Mesothelial cell of epicardium (in vitro differentiated cells): ENCODE results near the gene SNTG2. TPM values are rescaled to one million over a fixed set of nuclear protein-coding genes. Genes with fewer than 3 reads are reported as not detected.

ENCODE experiments used
- DNase-seq, 2 experiments: peaks; one replicate each; pipeline ENCODE4 v3.0.0; 2021; ENCODE audit warnings: low spot score in 2 of 2; ENCODE audit not compliant: unreplicated experiment in 2 of 2
- H3K27ac Mint-ChIP-seq: 2 replicates; pipeline ENCODE4 v1.8.0; 2021; ENCODE audit warnings: mixed read lengths
- H3K27me3 Mint-ChIP-seq: 2 replicates; pipeline ENCODE4 v1.8.0; 2021; ENCODE audit warnings: low read depth, mixed read lengths
- H3K36me3 Mint-ChIP-seq: 2 replicates; pipeline ENCODE4 v1.8.0; 2021; ENCODE audit warnings: mixed read lengths
- H3K4me1 Mint-ChIP-seq: 2 replicates; pipeline ENCODE4 v1.8.0; 2021; ENCODE audit warnings: mixed read lengths
- H3K4me3 Mint-ChIP-seq: 2 replicates; pipeline ENCODE4 v1.8.0; 2021; ENCODE audit warnings: mild to moderate bottlenecking, moderate library complexity, mixed read lengths
- H3K9me3 Mint-ChIP-seq: 2 replicates; pipeline ENCODE4 v1.8.0; 2021; ENCODE audit warnings: mixed read lengths
- CTCF ChIP-seq: fragments of 200-600 bp; sonication (generic); IDR thresholded peaks from one replicate; pipeline ENCODE4 v1.5.0; 2021; ENCODE audit warnings: antibody characterized with exemption; ENCODE audit not compliant: unreplicated experiment
- total RNA-seq: library from RNA; stranded (reverse); gene quantifications from 3 replicates; pipeline ENCODE4 v1.2.1, GENCODE V29; 2021

The SNTG2 gene
- total RNA-seq, 1 donor from 2014 or later: not detected

DNA sequence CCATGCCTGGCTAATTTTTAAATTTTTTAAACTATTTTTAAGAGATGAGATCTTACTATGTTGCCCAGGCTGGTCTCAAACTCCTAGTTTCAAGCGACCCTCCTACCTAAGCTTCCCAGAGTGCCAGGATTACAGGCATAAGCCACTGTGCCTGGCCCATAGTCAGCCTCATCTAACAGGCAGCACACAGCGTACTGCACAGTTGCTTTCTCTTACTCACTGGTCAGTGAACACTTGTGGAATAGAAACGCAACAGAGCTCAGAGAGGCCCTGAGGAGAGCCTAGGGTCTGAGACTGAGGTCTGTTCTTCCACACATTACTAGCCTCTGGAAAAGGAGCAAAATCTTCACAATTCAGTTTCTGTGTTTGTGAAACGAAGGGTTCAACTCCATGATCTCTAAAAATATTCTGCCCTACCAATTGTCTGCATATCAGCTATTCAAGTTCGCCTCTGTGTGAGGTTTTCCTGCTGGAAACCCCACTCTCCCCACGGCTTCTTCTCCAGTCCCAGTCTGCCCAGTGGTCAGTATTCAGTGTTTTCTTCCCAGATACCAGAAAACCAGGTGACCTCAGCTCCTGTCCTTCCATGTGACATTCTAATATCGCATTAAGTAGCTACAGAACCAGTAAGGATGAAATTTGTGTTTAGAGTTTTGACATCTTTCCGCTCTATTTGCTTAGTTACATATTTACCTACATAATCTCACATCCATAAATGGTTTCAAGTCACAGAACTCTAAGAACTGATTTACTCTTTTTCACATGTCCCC, 26.6 kb upstream of the SNTG2 start:
- H3K27me3 Mint-ChIP-seq: peaks cover 23% of the 10 kb centered on the region
- H3K27ac Mint-ChIP-seq: no peak overlapping the region
- no peaks in the 10 kb centered on the region for H3K36me3 Mint-ChIP-seq

DNA sequence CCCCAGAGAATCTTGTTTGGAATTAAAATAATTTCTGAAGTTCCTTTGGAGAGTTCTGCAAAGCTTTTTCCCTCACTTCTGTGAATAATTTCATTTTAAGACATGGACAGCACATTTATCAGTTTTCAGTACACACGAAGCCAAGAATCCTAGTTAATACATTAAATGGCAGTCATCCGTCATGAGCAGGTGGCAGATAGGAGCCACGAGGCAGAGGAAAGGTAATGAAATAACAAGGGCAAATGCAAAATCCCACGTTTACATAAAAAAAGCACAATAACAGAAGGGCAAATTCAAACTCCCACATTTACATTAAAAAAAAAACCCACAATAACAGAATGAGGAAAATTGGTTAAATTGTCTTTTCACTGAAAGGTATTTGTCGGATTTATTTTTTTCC, 25.9 kb upstream of the SNTG2 start:
- DNase-seq: no peak
- Mint-ChIP-seq H3K36me3 (no peaks in the 10 kb centered on the region), H3K27ac (no peak overlapping the region), H3K4me1 (peaks cover 11% of the 10 kb centered on the region), H3K4me3 (no peak overlapping the region), H3K9me3 (peaks cover 8% of the 10 kb centered on the region), H3K27me3 (peaks cover 23% of the 10 kb centered on the region)
- no peak for TF ChIP-seq CTCF

More for the DNA sequence above, 26.6 kb upstream of the SNTG2 start:
- no peak for DNase-seq
- no peak for TF ChIP-seq CTCF
- H3K4me1 Mint-ChIP-seq: peaks cover 11% of the 10 kb centered on the region
- peaks cover 8% of the 10 kb centered on the region for H3K9me3 Mint-ChIP-seq
- no peak overlapping the region for H3K4me3 Mint-ChIP-seq

DNA sequence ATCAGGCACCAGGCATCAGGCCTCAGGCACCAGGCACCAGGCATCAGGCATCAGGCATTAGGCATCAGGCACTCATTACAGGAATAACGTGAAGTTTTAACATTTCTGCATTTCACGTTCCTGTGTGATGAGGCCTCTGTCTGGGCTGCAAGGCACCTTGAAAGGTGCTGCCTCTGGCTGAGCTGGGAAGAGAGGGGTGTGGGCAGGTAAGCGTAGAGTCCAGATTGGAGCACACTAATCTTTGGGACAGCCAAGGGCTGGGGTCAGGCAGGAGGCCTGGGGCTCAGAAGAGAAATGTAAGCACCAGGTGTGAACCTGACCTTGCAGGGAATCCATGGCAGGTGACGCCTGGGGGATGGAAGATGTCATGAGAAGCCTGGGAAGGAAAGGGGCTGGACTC, 25.3 kb upstream of the SNTG2 start:
- no peak for DNase-seq
- Mint-ChIP-seq H3K27me3 (peaks cover 23% of the 10 kb centered on the region), H3K27ac (no peak overlapping the region), H3K9me3 (peaks cover 8% of the 10 kb centered on the region), H3K36me3 (no peaks in the 10 kb centered on the region), H3K4me1 (peaks cover 11% of the 10 kb centered on the region), H3K4me3 (no peak overlapping the region)
- no peak for TF ChIP-seq CTCF

- no peak overlapping the region for H3K27ac Mint-ChIP-seq
- no peak overlapping the region for H3K4me3 Mint-ChIP-seq
- peaks cover 8% of the 10 kb centered on the region for H3K9me3 Mint-ChIP-seq
- H3K4me1 Mint-ChIP-seq: peaks cover 11% of the 10 kb centered on the region
- no peak for DNase-seq
- no peak for TF ChIP-seq CTCF
- H3K27me3 Mint-ChIP-seq: peaks cover 23% of the 10 kb centered on the region
- H3K36me3 Mint-ChIP-seq: no peaks in the 10 kb centered on the region
These were observed 24.9 kb upstream of the SNTG2 start for GRCh38 chr2:925711-926110.

GRCh38 chr2:926259-926793, 24.3 kb upstream of the SNTG2 start:
- Mint-ChIP-seq H3K27me3 (peaks cover 23% of the 10 kb centered on the region), H3K4me1 (peaks cover 11% of the 10 kb centered on the region), H3K36me3 (no peaks in the 10 kb centered on the region), H3K27ac (no peak overlapping the region), H3K4me3 (no peak overlapping the region), H3K9me3 (peaks cover 8% of the 10 kb centered on the region)
- no peak for TF ChIP-seq CTCF
- DNase-seq: no peak
